Astrocyte of the spinal cord (primary cell): Measurements from ENCODE around the gene SNX32.

Experiments used
- DNase-seq: peaks from one replicate; pipeline ENCODE4 v3.0.0; 2011; ENCODE audit warnings: low read depth, low spot score
- H3K4me3 ChIP-seq: 2 replicates; pipeline ENCODE4 v1.5.1; 2011; ENCODE audit warnings: low read depth, mild to moderate bottlenecking, low read length, moderate library complexity
- CTCF ChIP-seq: IDR thresholded peaks from 2 replicates; pipeline ENCODE4 v1.5.1; 2012; ENCODE audit warnings: low read depth, mild to moderate bottlenecking, low read length, inconsistent platforms
- in situ Hi-C: cut with HindIII; loops from 2 replicates; pipeline ENCODE4 v1.10.0; 2017; ENCODE audit warnings: low sequenced_read_pairs

Gene SNX32

GRCh38 chr11:65801153-65801987 is 32.4 kb upstream of the SNX32 start:
- no peak overlapping the region for H3K4me3 ChIP-seq
- in situ Hi-C loops, result no loop called here
- no peak for DNase-seq
- TF ChIP-seq CTCF, result no peak

- no peak for DNase-seq
- no peak overlapping the region for H3K4me3 ChIP-seq
- TF ChIP-seq CTCF, result no peak
- in situ Hi-C loops, result no loop called here
Measured at GRCh38 chr11:65802841-65803240, 30.9 kb upstream of the SNX32 start.

DNA sequence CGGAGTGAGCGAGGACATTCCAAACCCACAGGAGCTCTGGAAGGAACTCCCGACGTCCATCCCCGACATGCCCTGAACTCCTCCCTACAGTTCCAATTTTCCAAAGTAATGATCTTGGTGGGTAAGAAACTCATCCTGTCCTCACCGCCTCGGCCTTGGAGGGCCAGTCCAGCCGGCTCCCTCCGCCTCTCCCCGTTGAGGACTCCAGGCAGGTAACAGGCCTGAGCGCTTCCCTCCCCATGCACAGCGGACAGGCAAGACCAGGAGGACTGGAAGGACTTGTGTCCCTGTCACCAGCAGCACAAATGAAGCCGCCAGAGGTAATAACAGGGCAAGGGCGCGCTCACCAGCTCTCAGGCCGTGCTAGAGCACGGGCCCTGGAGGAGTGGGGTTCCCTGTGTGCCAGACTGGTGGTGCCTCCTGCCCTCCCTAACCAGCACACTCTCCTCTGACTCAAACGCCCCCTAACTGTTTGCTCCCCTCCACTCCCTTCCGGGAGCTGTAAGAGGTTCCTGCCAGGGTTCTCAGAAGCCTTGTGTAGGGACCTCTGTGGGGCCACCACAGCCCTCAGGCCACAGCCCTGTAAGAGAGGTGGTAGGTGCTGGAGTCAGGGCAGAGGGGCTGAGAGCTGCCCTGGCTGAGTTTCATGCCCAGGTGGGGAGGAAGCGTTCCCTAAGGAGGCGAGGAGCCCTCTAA is 29.8 kb upstream of the SNX32 start:
- no peak for DNase-seq
- no peak overlapping the region for H3K4me3 ChIP-seq
- in situ Hi-C loops, result no loop called here
- no peak for TF ChIP-seq CTCF

- in situ Hi-C loops, result no loop called here
- no peak for TF ChIP-seq CTCF
- H3K4me3 ChIP-seq, result no peak overlapping the region
- DNase-seq, result no peak
Measured at GRCh38 chr11:65806979-65807378, 26.8 kb upstream of the SNX32 start.

- no peak for DNase-seq
- in situ Hi-C loops, result no loop called here
- H3K4me3 ChIP-seq, result no peak overlapping the region
- TF ChIP-seq CTCF, result no peak
Measured at GRCh38 chr11:65808744-65809341, 24.9 kb upstream of the SNX32 start.

DNA sequence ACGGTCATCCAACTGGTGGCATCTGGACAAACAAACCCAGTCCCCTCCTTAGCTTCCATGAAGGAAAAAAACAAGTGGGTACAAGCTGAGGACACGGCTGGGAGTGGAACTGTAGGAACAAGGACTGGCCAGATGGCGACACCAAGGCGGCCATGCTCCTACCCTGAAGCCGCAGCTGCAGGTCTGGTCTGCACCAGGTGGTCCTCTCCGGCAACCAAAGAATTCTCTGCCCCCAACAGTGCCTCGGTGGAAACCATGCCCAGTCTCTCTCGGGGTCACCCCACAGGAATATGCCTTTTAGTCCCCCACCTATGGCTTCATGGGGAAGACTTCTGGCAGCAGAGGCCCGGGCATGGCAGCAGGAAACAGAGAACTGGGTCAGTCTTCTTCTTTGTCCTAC is 24.3 kb upstream of the SNX32 start:
- DNase-seq, result no peak
- H3K4me3 ChIP-seq, result no peak overlapping the region
- in situ Hi-C loops, result no loop called here
- no peak for TF ChIP-seq CTCF
